Measurements from ENCODE around the gene SDK2. TPM values are rescaled to one million over a fixed set of nuclear protein-coding genes. Genes with fewer than 3 reads are reported as not detected.

The SDK2 gene
- total and polyA plus RNA-seq, 2 donors from 2014 or later = 0.37 to 2.4 TPM

DNA sequence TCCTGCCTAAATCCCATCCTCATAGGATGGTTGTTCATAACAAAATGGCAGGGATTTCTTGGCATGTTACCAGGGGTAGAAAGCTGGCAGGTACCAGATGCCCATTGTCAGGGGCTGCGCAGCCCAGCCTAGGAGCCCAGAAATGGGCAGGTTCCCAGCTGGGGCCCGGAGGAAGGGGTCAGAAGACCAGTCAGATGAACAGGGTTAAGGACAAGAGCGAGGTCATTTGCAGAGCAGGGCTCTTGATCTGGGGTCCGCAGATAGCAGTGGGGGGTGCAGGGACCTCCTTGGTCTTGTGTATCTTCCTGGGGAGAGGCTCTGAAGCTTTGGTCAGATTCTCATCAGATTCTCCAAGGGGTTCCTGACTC, 280.1 kb downstream of the SDK2 start:
- FAIRE-seq (no peak), DNase-seq (peak in 1 of 5 donors; percentile 38)
- Histone ChIP-seq H3K9ac (ENCODE audit: low read length in 3 of 3) (no peak overlapping the region), H3K4me1 (ENCODE audit: control insufficient read depth in 2 of 3, insufficient read depth in 2 of 3, low read depth in 1 of 3, low read length in 3 of 3) (no peaks in the 10 kb centered on the region), H3K9me3 (ENCODE audit: control insufficient read depth in 2 of 3, insufficient read depth in 1 of 3, low read length in 3 of 3) (no peaks in the 10 kb centered on the region), H3K4me3 (ENCODE audit: low read length in 3 of 3) (no peak overlapping the region), H3K27ac (ENCODE audit: low read depth in 2 of 2, low read length in 2 of 2) (no peak overlapping the region), H3K27me3 (ENCODE audit: control insufficient read depth, insufficient read depth, low read length) (no peaks in the 10 kb centered on the region), H3K36me3 (ENCODE audit: control insufficient read depth in 2 of 3, insufficient read depth in 3 of 3, low read length in 3 of 3) (no peaks in the 10 kb centered on the region)
- TF ChIP-seq, protein P1, sequence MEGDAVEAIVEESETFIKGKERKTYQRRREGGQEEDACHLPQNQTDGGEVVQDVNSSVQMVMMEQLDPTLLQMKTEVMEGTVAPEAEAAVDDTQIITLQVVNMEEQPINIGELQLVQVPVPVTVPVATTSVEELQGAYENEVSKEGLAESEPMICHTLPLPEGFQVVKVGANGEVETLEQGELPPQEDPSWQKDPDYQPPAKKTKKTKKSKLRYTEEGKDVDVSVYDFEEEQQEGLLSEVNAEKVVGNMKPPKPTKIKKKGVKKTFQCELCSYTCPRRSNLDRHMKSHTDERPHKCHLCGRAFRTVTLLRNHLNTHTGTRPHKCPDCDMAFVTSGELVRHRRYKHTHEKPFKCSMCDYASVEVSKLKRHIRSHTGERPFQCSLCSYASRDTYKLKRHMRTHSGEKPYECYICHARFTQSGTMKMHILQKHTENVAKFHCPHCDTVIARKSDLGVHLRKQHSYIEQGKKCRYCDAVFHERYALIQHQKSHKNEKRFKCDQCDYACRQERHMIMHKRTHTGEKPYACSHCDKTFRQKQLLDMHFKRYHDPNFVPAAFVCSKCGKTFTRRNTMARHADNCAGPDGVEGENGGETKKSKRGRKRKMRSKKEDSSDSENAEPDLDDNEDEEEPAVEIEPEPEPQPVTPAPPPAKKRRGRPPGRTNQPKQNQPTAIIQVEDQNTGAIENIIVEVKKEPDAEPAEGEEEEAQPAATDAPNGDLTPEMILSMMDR (IDR thresholded peaks at IDR 0.05; ENCODE audit: borderline replicate concordance, extremely low read depth, insufficient read depth) = no peak
- intact Hi-C loops (cut with DNase I) = no loop called here

DNA sequence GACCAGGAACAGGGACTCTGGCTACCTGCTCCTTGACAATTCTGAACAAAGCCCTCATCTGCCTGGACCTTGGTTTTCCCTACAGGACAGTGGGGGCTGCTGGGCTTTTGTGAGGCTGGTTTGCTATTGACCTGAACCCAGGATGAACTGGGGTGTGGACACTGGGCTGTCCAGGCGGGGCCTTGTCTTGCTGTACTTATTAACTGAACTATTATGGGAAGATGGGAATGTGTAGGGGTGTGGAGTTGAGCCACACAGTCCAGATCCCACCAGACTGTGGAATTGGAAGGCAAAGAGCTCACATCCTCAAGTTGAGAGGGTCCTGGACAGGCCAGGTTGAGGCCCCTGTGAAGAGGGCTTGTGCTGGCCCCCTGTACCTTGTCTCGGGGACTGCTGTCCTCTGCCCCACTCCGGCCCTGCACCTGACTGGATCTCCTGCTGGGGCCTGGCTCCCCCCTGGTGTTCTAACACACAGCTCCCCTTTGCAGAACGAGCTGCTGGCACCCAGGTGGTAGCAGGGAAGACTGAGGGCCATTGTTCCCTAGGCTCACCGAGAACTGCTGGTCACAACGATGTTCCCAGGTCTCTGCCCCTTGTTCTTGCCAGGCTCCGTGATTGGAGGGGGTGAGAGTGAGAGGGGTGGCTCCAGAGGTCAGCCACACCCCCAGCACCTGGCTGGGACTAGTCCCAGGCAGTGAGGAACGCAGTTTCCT, 280.6 kb downstream of the SDK2 start:
- no peak for FAIRE-seq
- H3K27ac ChIP-seq (ENCODE audit: low read depth in 2 of 2, low read length in 2 of 2) = no peak overlapping the region

GRCh38 chr17:73362697-73363096, 281.5 kb downstream of the SDK2 start:
- Histone ChIP-seq H3K4me1 (ENCODE audit: control insufficient read depth in 2 of 3, insufficient read depth in 2 of 3, low read depth in 1 of 3, low read length in 3 of 3) (no peaks in the 10 kb centered on the region), H3K27ac (ENCODE audit: low read depth in 2 of 2, low read length in 2 of 2) (no peak overlapping the region), H3K9ac (ENCODE audit: low read length in 3 of 3) (no peak overlapping the region), H3K27me3 (ENCODE audit: control insufficient read depth, insufficient read depth, low read length) (no peaks in the 10 kb centered on the region), H3K36me3 (ENCODE audit: control insufficient read depth in 2 of 3, insufficient read depth in 3 of 3, low read length in 3 of 3) (no peaks in the 10 kb centered on the region), H3K4me3 (ENCODE audit: low read length in 3 of 3) (no peak overlapping the region), H3K9me3 (ENCODE audit: control insufficient read depth in 2 of 3, insufficient read depth in 1 of 3, low read length in 3 of 3) (no peaks in the 10 kb centered on the region)
- intact Hi-C loops (cut with DNase I) = no loop called here
- DNase-seq (no peak), FAIRE-seq (no peak)
- TF ChIP-seq, protein P1 (IDR thresholded peaks at IDR 0.05; ENCODE audit: borderline replicate concordance, extremely low read depth, insufficient read depth) = no peak

More for the DNA sequence above, 280.6 kb downstream of the SDK2 start:
- Histone ChIP-seq H3K9ac (ENCODE audit: low read length in 3 of 3) (no peak overlapping the region), H3K4me3 (ENCODE audit: low read length in 3 of 3) (no peak overlapping the region), H3K27me3 (ENCODE audit: control insufficient read depth, insufficient read depth, low read length) (no peaks in the 10 kb centered on the region), H3K36me3 (ENCODE audit: control insufficient read depth in 2 of 3, insufficient read depth in 3 of 3, low read length in 3 of 3) (no peaks in the 10 kb centered on the region), H3K9me3 (ENCODE audit: control insufficient read depth in 2 of 3, insufficient read depth in 1 of 3, low read length in 3 of 3) (no peaks in the 10 kb centered on the region), H3K4me1 (ENCODE audit: control insufficient read depth in 2 of 3, insufficient read depth in 2 of 3, low read depth in 1 of 3, low read length in 3 of 3) (no peaks in the 10 kb centered on the region)
- peak in 1 of 5 donors; percentile 47 for DNase-seq
- intact Hi-C loops (cut with DNase I) = no loop called here
- TF ChIP-seq, protein P1 (IDR thresholded peaks at IDR 0.05; ENCODE audit: borderline replicate concordance, extremely low read depth, insufficient read depth) = no peak

All from kidney (tissue), 14 donors.